Upper lobe of left lung (tissue), 4 donors: ENCODE data around the gene SWAP70.

Experiments
- EP300 ChIP-seq, 4 donors: sonication (generic); formaldehyde crosslinking; IDR thresholded peaks; one replicate each; pipeline ENCODE4 v1.5.1; 2017; ENCODE audit warnings: antibody characterized with exemption in 4 of 4, control low read depth in 2 of 4
- POLR2A ChIP-seq, 4 donors: fragments of 450-650 bp; IDR thresholded peaks; one replicate each; pipeline ENCODE4 v1.5.1; 2016 to 2017; ENCODE audit warnings: antibody characterized with exemption in 4 of 4, mild to moderate bottlenecking in 2 of 4
- POLR2AphosphoS5 ChIP-seq, 2 donors: sonication (generic); formaldehyde crosslinking; IDR thresholded peaks; one replicate each; pipeline ENCODE4 v1.5.1; 2017; ENCODE audit warnings: antibody characterized with exemption in 2 of 2
- TF ChIP-seq, protein P1 (sequence below), 6 experiments: fragments of 450-650 bp in 4 of 6; fragments of 200-600 bp in 2 of 6; sonication (generic) in 2 of 6; IDR thresholded peaks; one replicate each; pipeline ENCODE4 v1.5.1; 2016 to 2019; ENCODE audit warnings: antibody characterized with exemption in 6 of 6

- TF ChIP-seq POLR2A (IDR thresholded peaks at IDR 0.05): no peak
- TF ChIP-seq EP300 (IDR thresholded peaks at IDR 0.05): no peak
- no peak for TF ChIP-seq POLR2AphosphoS5 (IDR thresholded peaks at IDR 0.05)
- TF ChIP-seq, protein P1, sequence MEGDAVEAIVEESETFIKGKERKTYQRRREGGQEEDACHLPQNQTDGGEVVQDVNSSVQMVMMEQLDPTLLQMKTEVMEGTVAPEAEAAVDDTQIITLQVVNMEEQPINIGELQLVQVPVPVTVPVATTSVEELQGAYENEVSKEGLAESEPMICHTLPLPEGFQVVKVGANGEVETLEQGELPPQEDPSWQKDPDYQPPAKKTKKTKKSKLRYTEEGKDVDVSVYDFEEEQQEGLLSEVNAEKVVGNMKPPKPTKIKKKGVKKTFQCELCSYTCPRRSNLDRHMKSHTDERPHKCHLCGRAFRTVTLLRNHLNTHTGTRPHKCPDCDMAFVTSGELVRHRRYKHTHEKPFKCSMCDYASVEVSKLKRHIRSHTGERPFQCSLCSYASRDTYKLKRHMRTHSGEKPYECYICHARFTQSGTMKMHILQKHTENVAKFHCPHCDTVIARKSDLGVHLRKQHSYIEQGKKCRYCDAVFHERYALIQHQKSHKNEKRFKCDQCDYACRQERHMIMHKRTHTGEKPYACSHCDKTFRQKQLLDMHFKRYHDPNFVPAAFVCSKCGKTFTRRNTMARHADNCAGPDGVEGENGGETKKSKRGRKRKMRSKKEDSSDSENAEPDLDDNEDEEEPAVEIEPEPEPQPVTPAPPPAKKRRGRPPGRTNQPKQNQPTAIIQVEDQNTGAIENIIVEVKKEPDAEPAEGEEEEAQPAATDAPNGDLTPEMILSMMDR (IDR thresholded peaks at IDR 0.05): no peak
Measured at GRCh38 chr11:9796854-9797253, 133.0 kb downstream of the SWAP70 start.
